HEK293 (cell line): ENCODE measurements around the gene ANTXR2.

Source experiments
- RBAK ChIP-seq: fragments of 450-650 bp; formaldehyde crosslinking; IDR thresholded peaks from 2 replicates; pipeline ENCODE4 v1.5.1; 2016; ENCODE audit warnings: missing biosample characterization, missing genetic modification characterization
- SETDB1 ChIP-seq: IDR thresholded peaks from one replicate; pipeline ENCODE4 v1.6.1; 2017; ENCODE audit warnings: mild to moderate bottlenecking, low read length, moderate library complexity, mixed read lengths; ENCODE audit not compliant: insufficient read length
- ZNF114 ChIP-seq: fragments of 450-650 bp; formaldehyde crosslinking; IDR thresholded peaks from 2 replicates; pipeline ENCODE4 v1.5.0; 2017; ENCODE audit warnings: missing biosample characterization, missing genetic modification characterization
- ZNF223 ChIP-seq: fragments of 450-650 bp; formaldehyde crosslinking; IDR thresholded peaks from 2 replicates; pipeline ENCODE4 v1.5.1; 2016; ENCODE audit warnings: missing biosample characterization, missing genetic modification characterization
- ZNF24 ChIP-seq: fragments of 450-650 bp; formaldehyde crosslinking; IDR thresholded peaks from 2 replicates; pipeline ENCODE4 v1.5.1; 2016; ENCODE audit warnings: missing biosample characterization, missing genetic modification characterization
- ZNF621 ChIP-seq: fragments of 450-650 bp; formaldehyde crosslinking; IDR thresholded peaks from 2 replicates; pipeline ENCODE4 v1.5.1; 2017; ENCODE audit warnings: missing biosample characterization, missing genetic modification characterization
- ZNF677 ChIP-seq: fragments of 450-650 bp; IDR thresholded peaks from 2 replicates; pipeline ENCODE4 v1.5.0; 2018; ENCODE audit warnings: missing biosample characterization, mild to moderate bottlenecking, missing genetic modification characterization, moderate library complexity
- TF ChIP-seq, protein P1 (sequence below): fragments of 450-650 bp; formaldehyde crosslinking; IDR thresholded peaks from 2 replicates; pipeline ENCODE4 v1.5.1; 2016; ENCODE audit warnings: missing biosample characterization, missing genetic modification characterization
- TF ChIP-seq, protein P2 (sequence below): fragments of 450-650 bp; formaldehyde crosslinking; IDR thresholded peaks from 2 replicates; pipeline ENCODE4 v1.5.1; 2016; ENCODE audit warnings: missing biosample characterization, missing genetic modification characterization
- TF ChIP-seq, protein P3 (sequence below): fragments of 450-650 bp; formaldehyde crosslinking; IDR thresholded peaks from 2 replicates; pipeline ENCODE4 v1.5.1; 2016; ENCODE audit warnings: missing biosample characterization, missing genetic modification characterization
- TF ChIP-seq, protein P4 (sequence below): fragments of 450-650 bp; IDR thresholded peaks from 2 replicates; pipeline ENCODE4 v1.5.1; 2018; ENCODE audit warnings: missing biosample characterization, missing genetic modification characterization

DNA sequence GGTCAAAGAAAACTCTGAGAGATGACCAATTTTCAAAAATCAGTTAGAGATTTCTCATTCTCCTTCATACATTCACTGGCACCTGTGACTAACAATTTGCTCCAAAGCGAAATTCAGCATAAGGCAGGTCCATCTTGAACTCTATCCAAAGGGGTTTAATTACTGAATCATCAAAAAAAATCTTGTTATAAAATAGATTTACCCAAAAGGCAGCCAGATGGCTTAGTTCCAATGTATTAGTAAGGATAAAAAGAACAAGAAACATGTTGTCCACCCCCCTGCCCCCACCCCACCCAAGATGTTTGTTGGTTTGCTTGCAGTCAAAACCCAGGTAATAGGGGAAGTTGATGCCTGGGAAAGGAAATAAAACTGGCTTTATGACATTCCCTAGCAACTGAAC, 200.3 kb downstream of the ANTXR2 start:
- TF ChIP-seq ZNF677 (no peak), ZNF114 (tag by site-specific recombination) (no peak), RBAK (tag by site-specific recombination) (no peak), ZNF223 (no peak), ZNF24 (tag by site-specific recombination) (no peak), SETDB1 (no peak), ZNF621 (tag by site-specific recombination) (no peak)
- TF ChIP-seq, protein P1, sequence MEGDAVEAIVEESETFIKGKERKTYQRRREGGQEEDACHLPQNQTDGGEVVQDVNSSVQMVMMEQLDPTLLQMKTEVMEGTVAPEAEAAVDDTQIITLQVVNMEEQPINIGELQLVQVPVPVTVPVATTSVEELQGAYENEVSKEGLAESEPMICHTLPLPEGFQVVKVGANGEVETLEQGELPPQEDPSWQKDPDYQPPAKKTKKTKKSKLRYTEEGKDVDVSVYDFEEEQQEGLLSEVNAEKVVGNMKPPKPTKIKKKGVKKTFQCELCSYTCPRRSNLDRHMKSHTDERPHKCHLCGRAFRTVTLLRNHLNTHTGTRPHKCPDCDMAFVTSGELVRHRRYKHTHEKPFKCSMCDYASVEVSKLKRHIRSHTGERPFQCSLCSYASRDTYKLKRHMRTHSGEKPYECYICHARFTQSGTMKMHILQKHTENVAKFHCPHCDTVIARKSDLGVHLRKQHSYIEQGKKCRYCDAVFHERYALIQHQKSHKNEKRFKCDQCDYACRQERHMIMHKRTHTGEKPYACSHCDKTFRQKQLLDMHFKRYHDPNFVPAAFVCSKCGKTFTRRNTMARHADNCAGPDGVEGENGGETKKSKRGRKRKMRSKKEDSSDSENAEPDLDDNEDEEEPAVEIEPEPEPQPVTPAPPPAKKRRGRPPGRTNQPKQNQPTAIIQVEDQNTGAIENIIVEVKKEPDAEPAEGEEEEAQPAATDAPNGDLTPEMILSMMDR (tag by site-specific recombination) = no peak
- TF ChIP-seq, protein P2, sequence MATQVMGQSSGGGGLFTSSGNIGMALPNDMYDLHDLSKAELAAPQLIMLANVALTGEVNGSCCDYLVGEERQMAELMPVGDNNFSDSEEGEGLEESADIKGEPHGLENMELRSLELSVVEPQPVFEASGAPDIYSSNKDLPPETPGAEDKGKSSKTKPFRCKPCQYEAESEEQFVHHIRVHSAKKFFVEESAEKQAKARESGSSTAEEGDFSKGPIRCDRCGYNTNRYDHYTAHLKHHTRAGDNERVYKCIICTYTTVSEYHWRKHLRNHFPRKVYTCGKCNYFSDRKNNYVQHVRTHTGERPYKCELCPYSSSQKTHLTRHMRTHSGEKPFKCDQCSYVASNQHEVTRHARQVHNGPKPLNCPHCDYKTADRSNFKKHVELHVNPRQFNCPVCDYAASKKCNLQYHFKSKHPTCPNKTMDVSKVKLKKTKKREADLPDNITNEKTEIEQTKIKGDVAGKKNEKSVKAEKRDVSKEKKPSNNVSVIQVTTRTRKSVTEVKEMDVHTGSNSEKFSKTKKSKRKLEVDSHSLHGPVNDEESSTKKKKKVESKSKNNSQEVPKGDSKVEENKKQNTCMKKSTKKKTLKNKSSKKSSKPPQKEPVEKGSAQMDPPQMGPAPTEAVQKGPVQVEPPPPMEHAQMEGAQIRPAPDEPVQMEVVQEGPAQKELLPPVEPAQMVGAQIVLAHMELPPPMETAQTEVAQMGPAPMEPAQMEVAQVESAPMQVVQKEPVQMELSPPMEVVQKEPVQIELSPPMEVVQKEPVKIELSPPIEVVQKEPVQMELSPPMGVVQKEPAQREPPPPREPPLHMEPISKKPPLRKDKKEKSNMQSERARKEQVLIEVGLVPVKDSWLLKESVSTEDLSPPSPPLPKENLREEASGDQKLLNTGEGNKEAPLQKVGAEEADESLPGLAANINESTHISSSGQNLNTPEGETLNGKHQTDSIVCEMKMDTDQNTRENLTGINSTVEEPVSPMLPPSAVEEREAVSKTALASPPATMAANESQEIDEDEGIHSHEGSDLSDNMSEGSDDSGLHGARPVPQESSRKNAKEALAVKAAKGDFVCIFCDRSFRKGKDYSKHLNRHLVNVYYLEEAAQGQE (tag by site-specific recombination) = no peak
- TF ChIP-seq, protein P3, sequence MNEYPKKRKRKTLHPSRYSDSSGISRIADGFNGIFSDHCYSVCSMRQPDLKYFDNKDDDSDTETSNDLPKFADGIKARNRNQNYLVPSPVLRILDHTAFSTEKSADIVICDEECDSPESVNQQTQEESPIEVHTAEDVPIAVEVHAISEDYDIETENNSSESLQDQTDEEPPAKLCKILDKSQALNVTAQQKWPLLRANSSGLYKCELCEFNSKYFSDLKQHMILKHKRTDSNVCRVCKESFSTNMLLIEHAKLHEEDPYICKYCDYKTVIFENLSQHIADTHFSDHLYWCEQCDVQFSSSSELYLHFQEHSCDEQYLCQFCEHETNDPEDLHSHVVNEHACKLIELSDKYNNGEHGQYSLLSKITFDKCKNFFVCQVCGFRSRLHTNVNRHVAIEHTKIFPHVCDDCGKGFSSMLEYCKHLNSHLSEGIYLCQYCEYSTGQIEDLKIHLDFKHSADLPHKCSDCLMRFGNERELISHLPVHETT (tag by site-specific recombination) = no peak
- TF ChIP-seq, protein P4, sequence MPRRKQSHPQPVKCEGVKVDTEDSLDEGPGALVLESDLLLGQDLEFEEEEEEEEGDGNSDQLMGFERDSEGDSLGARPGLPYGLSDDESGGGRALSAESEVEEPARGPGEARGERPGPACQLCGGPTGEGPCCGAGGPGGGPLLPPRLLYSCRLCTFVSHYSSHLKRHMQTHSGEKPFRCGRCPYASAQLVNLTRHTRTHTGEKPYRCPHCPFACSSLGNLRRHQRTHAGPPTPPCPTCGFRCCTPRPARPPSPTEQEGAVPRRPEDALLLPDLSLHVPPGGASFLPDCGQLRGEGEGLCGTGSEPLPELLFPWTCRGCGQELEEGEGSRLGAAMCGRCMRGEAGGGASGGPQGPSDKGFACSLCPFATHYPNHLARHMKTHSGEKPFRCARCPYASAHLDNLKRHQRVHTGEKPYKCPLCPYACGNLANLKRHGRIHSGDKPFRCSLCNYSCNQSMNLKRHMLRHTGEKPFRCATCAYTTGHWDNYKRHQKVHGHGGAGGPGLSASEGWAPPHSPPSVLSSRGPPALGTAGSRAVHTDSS (tag by site-specific recombination) = no peak
